Transverse colon (tissue), 4 donors: ENCODE data around the gene SDK1. TPM values are rescaled to one million over a fixed set of nuclear protein-coding genes. Genes with fewer than 3 reads are reported as not detected.

Source experiments
- DNase-seq: peaks from one replicate; pipeline ENCODE4 v3.0.0-alpha.2; 2019
- H3K27ac ChIP-seq, 4 donors: fragments of 200-600 bp; sonication (generic); 2 replicates each; pipeline ENCODE4 v1.5.1; 2016 to 2018; ENCODE audit warnings: inconsistent platforms in 4 of 4
- H3K27me3 ChIP-seq: fragments of 200-600 bp; sonication (generic); 2 replicates; pipeline ENCODE4 v1.5.1; 2017; ENCODE audit warnings: inconsistent platforms
- H3K36me3 ChIP-seq, 4 donors: fragments of 200-600 bp; sonication (generic); 2 replicates each; pipeline ENCODE4 v1.5.1; 2017 to 2019; ENCODE audit warnings: inconsistent platforms in 4 of 4
- H3K4me1 ChIP-seq, 4 donors: fragments of 200-600 bp; sonication (generic); 2 replicates each; pipeline ENCODE4 v1.5.1; 2017 to 2020; ENCODE audit warnings: inconsistent platforms in 4 of 4
- H3K4me3 ChIP-seq, 4 donors: fragments of 200-600 bp; sonication (generic); 1 replicate in 1 of 4; 2 replicates in 3 of 4; pipeline versions ENCODE4 v1.5.1 to v1.6.1; 2017 to 2019; ENCODE audit warnings: inconsistent platforms in 4 of 4
- H3K9me3 ChIP-seq, 2 donors: fragments of 200-600 bp; sonication (generic); 2 replicates each; pipeline ENCODE4 v1.5.1; 2017 to 2019; ENCODE audit warnings: inconsistent platforms in 2 of 2
- EP300 ChIP-seq: sonication (generic); formaldehyde crosslinking; IDR thresholded peaks from one replicate; pipeline ENCODE4 v1.6.1; 2017; ENCODE audit warnings: antibody characterized with exemption, low read depth
- POLR2A ChIP-seq: fragments of 450-650 bp; IDR thresholded peaks from one replicate; pipeline ENCODE4 v1.6.1; 2016; ENCODE audit warnings: antibody characterized with exemption, mild to moderate bottlenecking, moderate library complexity
- POLR2AphosphoS5 ChIP-seq, 3 donors: sonication (generic); formaldehyde crosslinking; IDR thresholded peaks; one replicate each; pipeline ENCODE4 v1.6.1; 2016; ENCODE audit warnings: antibody characterized with exemption in 3 of 3
- WGBS, 2 donors: methylation state at CpG; one replicate each; pipeline ENCODE4 v1.1.5; 2018; ENCODE audit warnings: low coverage in 1 of 2; 5-methylcytosine and 5-hydroxymethylcytosine counted together
- in situ Hi-C, 4 donors: fragments of 200-750 bp; cut with MboI; loops; one replicate each; pipeline versions ENCODE4 v1.15.0 to v1.15.1; 2017; ENCODE audit warnings: low sequenced_read_pairs in 3 of 4, low pct_ligation_motif_present in 1 of 4, low pct_unique_long_range_greater_than_20kb in 1 of 4
- intact Hi-C: fragments of 100-400 bp; cut with DNase I; formaldehyde crosslinking; loops from one replicate; pipeline ENCODE4 v1.15.1; 2023; ENCODE audit warnings: low total_unique reads
- total RNA-seq, 4 donors: library from RNA; depleted of rRNA; stranded (reverse); fragments of >200 nt; gene quantifications; one replicate each; pipeline ENCODE4 v1.1.0, GENCODE V29; 2016
- TF ChIP-seq, protein P1 (sequence below), 5 experiments: fragments of 200-600 bp in 3 of 5; fragments of 450-650 bp in 2 of 5; sonication (generic) in 3 of 5; IDR thresholded peaks; 1 replicate in 2 of 5; 2 replicates in 3 of 5; pipeline ENCODE4 v1.5.1; 2016 to 2017; ENCODE audit warnings: antibody characterized with exemption in 5 of 5, inconsistent platforms in 3 of 5, mild to moderate bottlenecking in 2 of 5, moderate library complexity in 1 of 5

The SDK1 gene
- total RNA-seq, 4 donors from 2014 or later = 4.0 to 8.6 (median 5.4) TPM

GRCh38 chr7:3971323-3971722 is 670.3 kb downstream of the SDK1 start:
- H3K9me3 ChIP-seq = no peaks in the 10 kb centered on the region
- WGBS, 2 donors = 77 to 88% methylated on average over 2 to 13 of the region's 13 CpGs
- intact Hi-C loops = no loop called here
- no peaks in the 10 kb centered on the region for H3K36me3 ChIP-seq
- in situ Hi-C loops = no loop called here
- TF ChIP-seq, protein P1, sequence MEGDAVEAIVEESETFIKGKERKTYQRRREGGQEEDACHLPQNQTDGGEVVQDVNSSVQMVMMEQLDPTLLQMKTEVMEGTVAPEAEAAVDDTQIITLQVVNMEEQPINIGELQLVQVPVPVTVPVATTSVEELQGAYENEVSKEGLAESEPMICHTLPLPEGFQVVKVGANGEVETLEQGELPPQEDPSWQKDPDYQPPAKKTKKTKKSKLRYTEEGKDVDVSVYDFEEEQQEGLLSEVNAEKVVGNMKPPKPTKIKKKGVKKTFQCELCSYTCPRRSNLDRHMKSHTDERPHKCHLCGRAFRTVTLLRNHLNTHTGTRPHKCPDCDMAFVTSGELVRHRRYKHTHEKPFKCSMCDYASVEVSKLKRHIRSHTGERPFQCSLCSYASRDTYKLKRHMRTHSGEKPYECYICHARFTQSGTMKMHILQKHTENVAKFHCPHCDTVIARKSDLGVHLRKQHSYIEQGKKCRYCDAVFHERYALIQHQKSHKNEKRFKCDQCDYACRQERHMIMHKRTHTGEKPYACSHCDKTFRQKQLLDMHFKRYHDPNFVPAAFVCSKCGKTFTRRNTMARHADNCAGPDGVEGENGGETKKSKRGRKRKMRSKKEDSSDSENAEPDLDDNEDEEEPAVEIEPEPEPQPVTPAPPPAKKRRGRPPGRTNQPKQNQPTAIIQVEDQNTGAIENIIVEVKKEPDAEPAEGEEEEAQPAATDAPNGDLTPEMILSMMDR (IDR thresholded peaks at IDR 0.05) = no peak
- no peak for TF ChIP-seq POLR2A
- TF ChIP-seq POLR2AphosphoS5 (IDR thresholded peaks at IDR 0.05) = no peak
- TF ChIP-seq EP300 = no peak
- no peak overlapping the region for H3K4me3 ChIP-seq
- H3K4me1 ChIP-seq = no peaks in the 10 kb centered on the region
- H3K27ac ChIP-seq = no peak overlapping the region
- no peak for DNase-seq
- no peaks in the 10 kb centered on the region for H3K27me3 ChIP-seq

- Histone ChIP-seq H3K27me3 (no peaks in the 10 kb centered on the region), H3K27ac (no peak overlapping the region), H3K4me3 (no peak overlapping the region), H3K9me3 (no peaks in the 10 kb centered on the region), H3K4me1 (no peaks in the 10 kb centered on the region), H3K36me3 (no peaks in the 10 kb centered on the region)
- intact Hi-C loops (no loop called here), in situ Hi-C loops (no loop called here)
- TF ChIP-seq, protein P1 (IDR thresholded peaks at IDR 0.05) = no peak
- TF ChIP-seq POLR2A (no peak), EP300 (no peak), POLR2AphosphoS5 (IDR thresholded peaks at IDR 0.05) (no peak)
- no peak for DNase-seq
- 72 to 79% methylated on average over 2 to 3 of the region's 3 CpGs for WGBS, 2 donors
These were observed 672.2 kb downstream of the SDK1 start for GRCh38 chr7:3973264-3973663.

- no peaks in the 10 kb centered on the region for H3K4me1 ChIP-seq
- no peaks in the 10 kb centered on the region for H3K9me3 ChIP-seq
- intact Hi-C loops = no loop called here
- H3K27ac ChIP-seq = no peak overlapping the region
- no peaks in the 10 kb centered on the region for H3K36me3 ChIP-seq
- WGBS, 2 donors = 62 to 86% methylated on average over 4 to 19 of the region's 19 CpGs
- no peak overlapping the region for H3K4me3 ChIP-seq
- H3K27me3 ChIP-seq = no peaks in the 10 kb centered on the region
- in situ Hi-C loops = no loop called here
- no peak for DNase-seq
- TF ChIP-seq EP300 (no peak), POLR2AphosphoS5 (IDR thresholded peaks at IDR 0.05) (no peak), POLR2A (no peak)
- TF ChIP-seq, protein P1 (IDR thresholded peaks at IDR 0.05) = no peak
These were observed 673.3 kb downstream of the SDK1 start for GRCh38 chr7:3974329-3974728.

DNA sequence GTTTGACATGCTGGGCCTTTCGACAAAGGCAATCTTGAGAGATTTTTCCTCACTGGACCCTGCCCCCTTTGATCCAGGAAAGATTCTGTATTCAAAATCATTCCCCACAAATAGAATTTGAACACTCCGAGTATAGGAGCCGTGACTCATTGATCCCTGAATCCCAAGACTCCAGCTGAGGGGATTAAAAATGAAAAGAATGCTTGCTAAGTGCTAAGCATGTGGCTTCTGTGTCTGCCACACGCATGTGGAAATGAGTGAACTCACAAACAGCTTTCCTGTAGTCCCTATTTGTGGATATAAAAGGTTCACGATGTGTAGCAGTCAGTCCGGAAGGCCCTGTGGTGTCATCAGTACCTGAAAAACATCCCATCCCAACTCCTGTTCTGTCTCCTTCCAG is 674.3 kb downstream of the SDK1 start:
- in situ Hi-C loops (no loop called here), intact Hi-C loops (no loop called here)
- Histone ChIP-seq H3K27ac (no peak overlapping the region), H3K4me1 (no peaks in the 10 kb centered on the region), H3K4me3 (no peak overlapping the region), H3K9me3 (no peaks in the 10 kb centered on the region), H3K27me3 (no peaks in the 10 kb centered on the region), H3K36me3 (no peaks in the 10 kb centered on the region)
- WGBS, 2 donors = 93 to 100% methylated on average over 2 to 6 of the region's 6 CpGs
- TF ChIP-seq POLR2A (no peak), EP300 (no peak)
- TF ChIP-seq, protein P1 (IDR thresholded peaks at IDR 0.05) = no peak
- no peak for DNase-seq
